Measurements from ENCODE around the gene CD93.

Gene CD93

GRCh38 chr20:23031346-23031745 lies 54.8 kb downstream of the CD93 start:
- DNase-seq: no peak
